MM.1S (cell line): ENCODE data around the gene SNX27.

Experiments used
- DNase-seq: peaks from one replicate; pipeline ENCODE4 v3.0.0-alpha.2; 2015
- H2AFZ ChIP-seq: fragments of 300-600 bp; sonication (generic); 2 replicates; pipeline ENCODE4 v1.6.0; 2016; ENCODE audit warnings: antibody characterized with exemption, low read length
- H3F3A ChIP-seq: fragments of 300-600 bp; sonication (generic); 2 replicates; pipeline ENCODE4 v1.6.1; 2016; ENCODE audit warnings: mild to moderate bottlenecking, antibody characterized with exemption, low read length, moderate library complexity, mixed read lengths; ENCODE audit not compliant: insufficient read depth
- H3K27ac ChIP-seq: fragments of 300-600 bp; sonication (generic); 2 replicates; pipeline ENCODE4 v1.5.1; 2016; ENCODE audit warnings: mild to moderate bottlenecking, low read length
- H3K27me3 ChIP-seq: fragments of 300-600 bp; sonication (generic); replicated peaks from 2 replicates; pipeline ENCODE4 v1.6.0; 2016; ENCODE audit warnings: low read length; ENCODE audit not compliant: insufficient read depth
- H3K36me3 ChIP-seq: fragments of 300-600 bp; sonication (generic); replicated peaks from 2 replicates; pipeline ENCODE4 v1.6.1; 2016; ENCODE audit warnings: mild to moderate bottlenecking, low read length, mixed read lengths; ENCODE audit not compliant: insufficient read depth
- H3K4me1 ChIP-seq: fragments of 300-600 bp; sonication (generic); 2 replicates; pipeline ENCODE4 v1.6.1; 2016; ENCODE audit warnings: low read length, mixed read lengths
- H3K4me2 ChIP-seq: fragments of 300-600 bp; sonication (generic); 2 replicates; pipeline ENCODE4 v1.6.0; 2016; ENCODE audit warnings: low read depth, low read length
- H3K4me3 ChIP-seq: fragments of 300-600 bp; sonication (generic); 2 replicates; pipeline ENCODE4 v1.5.1; 2016; ENCODE audit warnings: low read length, mixed read lengths
- H3K79me2 ChIP-seq: fragments of 300-600 bp; sonication (generic); 2 replicates; pipeline ENCODE4 v1.6.1; 2016; ENCODE audit warnings: mixed run types, low read length, mixed read lengths
- H3K9ac ChIP-seq: fragments of 300-600 bp; sonication (generic); 2 replicates; pipeline ENCODE4 v1.6.1; 2016; ENCODE audit warnings: low read length, mixed read lengths
- H3K9me2 ChIP-seq: fragments of 300-600 bp; sonication (generic); replicated peaks from 2 replicates; pipeline ENCODE4 v1.6.1; 2016; ENCODE audit warnings: mild to moderate bottlenecking, low read length, mixed read lengths; ENCODE audit not compliant: insufficient read depth
- H3K9me3 ChIP-seq: fragments of 300-600 bp; sonication (generic); replicated peaks from 2 replicates; pipeline ENCODE4 v1.6.1; 2016; ENCODE audit warnings: mild to moderate bottlenecking, low read length, mixed read lengths; ENCODE audit not compliant: insufficient read depth
- H4K20me1 ChIP-seq: fragments of 300-600 bp; sonication (generic); 2 replicates; pipeline ENCODE4 v1.6.1; 2016; ENCODE audit warnings: mild to moderate bottlenecking, low read length, moderate library complexity, mixed read lengths; ENCODE audit not compliant: insufficient read depth
- CTCF ChIP-seq: fragments of 300-600 bp; sonication (generic); IDR thresholded peaks from 2 replicates; pipeline ENCODE4 v1.5.1; 2016; ENCODE audit warnings: antibody characterized with exemption, low read length, mixed read lengths
- EZH2 ChIP-seq: fragments of 300-600 bp; sonication (generic); optimal IDR thresholded peaks from 2 replicates; pipeline ENCODE3; 2017; ENCODE audit warnings: low read depth, mild to moderate bottlenecking, antibody characterized with exemption, low read length, mixed read lengths
- EZH2phosphoT487 ChIP-seq: fragments of 300-600 bp; sonication (generic); IDR thresholded peaks from 2 replicates; pipeline ENCODE4 v1.6.1; 2018; ENCODE audit warnings: antibody characterized with exemption, low read length

Gene SNX27

GRCh38 chr1:151583796-151584195 lies 28.1 kb upstream of the SNX27 start:
- Histone ChIP-seq H3K9me3 (no peaks in the 10 kb centered on the region), H4K20me1 (no peaks in the 10 kb centered on the region), H3K4me2 (no peak overlapping the region), H3K9me2 (no peaks in the 10 kb centered on the region), H3K36me3 (no peaks in the 10 kb centered on the region), H3K9ac (no peak overlapping the region), H3K4me3 (no peak overlapping the region), H3K79me2 (no peaks in the 10 kb centered on the region), H3K27me3 (no peaks in the 10 kb centered on the region), H3K4me1 (no peaks in the 10 kb centered on the region), H3F3A (no peaks in the 10 kb centered on the region), H2AFZ (no peak overlapping the region), H3K27ac (no peak overlapping the region)
- TF ChIP-seq EZH2 (no peak), CTCF (no peak)
- no peak for DNase-seq

GRCh38 chr1:151584278-151584677 lies 27.6 kb upstream of the SNX27 start:
- Histone ChIP-seq H3K36me3 (no peaks in the 10 kb centered on the region), H3K27me3 (no peaks in the 10 kb centered on the region), H3K4me2 (no peak overlapping the region), H3F3A (no peaks in the 10 kb centered on the region), H2AFZ (no peak overlapping the region), H3K4me1 (no peaks in the 10 kb centered on the region), H3K9me3 (no peaks in the 10 kb centered on the region), H3K9me2 (no peaks in the 10 kb centered on the region), H3K4me3 (no peak overlapping the region), H4K20me1 (no peaks in the 10 kb centered on the region), H3K27ac (no peak overlapping the region), H3K9ac (no peak overlapping the region), H3K79me2 (no peaks in the 10 kb centered on the region)
- no peak for DNase-seq
- TF ChIP-seq CTCF: no peak
- TF ChIP-seq EZH2: no peak
- TF ChIP-seq EZH2phosphoT487: no peak

GRCh38 chr1:151584780-151585179 lies 27.1 kb upstream of the SNX27 start:
- no peak overlapping the region for H2AFZ ChIP-seq
- H3K9me2 ChIP-seq: no peaks in the 10 kb centered on the region
- no peaks in the 10 kb centered on the region for H3K79me2 ChIP-seq
- no peaks in the 10 kb centered on the region for H3K9me3 ChIP-seq
- no peaks in the 10 kb centered on the region for H3K36me3 ChIP-seq
- H3K27ac ChIP-seq: no peak overlapping the region
- H3K4me2 ChIP-seq: no peak overlapping the region
- no peak overlapping the region for H3K4me3 ChIP-seq
- no peak for DNase-seq
- TF ChIP-seq CTCF: no peak
- TF ChIP-seq EZH2: no peak
- TF ChIP-seq EZH2phosphoT487: no peak
- H3K27me3 ChIP-seq: no peaks in the 10 kb centered on the region
- H3K4me1 ChIP-seq: no peaks in the 10 kb centered on the region
- no peaks in the 10 kb centered on the region for H4K20me1 ChIP-seq
- no peaks in the 10 kb centered on the region for H3F3A ChIP-seq
- H3K9ac ChIP-seq: no peak overlapping the region
